HUES6 (cell line): ENCODE data around the gene OVOL2.

Source experiments
- H3K27ac ChIP-seq: 2 replicates; pipeline ENCODE4 v1.7.0; 2013; ENCODE audit warnings: low read depth, mild to moderate bottlenecking, low read length, inconsistent platforms
- H3K27me3 ChIP-seq: 2 replicates; pipeline ENCODE4 v1.6.1; 2013; ENCODE audit warnings: low read length; ENCODE audit not compliant: control insufficient read depth, insufficient read depth
- H3K36me3 ChIP-seq: 2 replicates; pipeline ENCODE4 v1.6.1; 2013; ENCODE audit warnings: low read length; ENCODE audit not compliant: control insufficient read depth, insufficient read depth
- H3K4me1 ChIP-seq: 2 replicates; pipeline ENCODE4 v1.6.1; 2013; ENCODE audit warnings: low read length; ENCODE audit not compliant: control insufficient read depth, insufficient read depth
- H3K4me3 ChIP-seq: 2 replicates; pipeline ENCODE4 v1.5.1; 2013; ENCODE audit warnings: low read depth, low read length
- H3K9ac ChIP-seq: one replicate; pipeline ENCODE4 v1.6.1; 2013; ENCODE audit warnings: mild to moderate bottlenecking, low read length
- H3K9me3 ChIP-seq: 2 replicates; pipeline ENCODE4 v1.6.1; 2013; ENCODE audit warnings: low read depth, low read length; ENCODE audit not compliant: control insufficient read depth, insufficient read depth

The OVOL2 gene

DNA sequence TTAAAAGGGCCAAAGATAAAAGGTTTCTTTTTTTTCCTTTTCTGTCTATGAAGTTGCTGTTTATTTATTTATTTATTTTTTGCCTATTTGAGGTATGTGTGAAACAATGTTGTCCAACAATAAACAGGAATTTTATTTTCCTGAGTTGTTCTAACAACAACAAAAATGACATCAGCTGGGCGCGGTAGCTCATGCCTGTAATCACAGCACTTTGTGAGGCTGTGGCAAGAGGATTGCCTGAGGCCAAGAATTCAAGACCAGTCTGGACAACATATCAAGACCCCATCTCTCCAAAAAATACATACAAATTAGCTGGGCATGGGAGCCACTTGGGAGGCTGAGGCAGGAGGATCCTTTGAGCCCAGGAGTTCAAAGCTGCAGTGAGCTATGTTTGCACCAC lies 44.8 kb downstream of the OVOL2 start:
- H3K27ac ChIP-seq: no peak overlapping the region
- H3K9ac ChIP-seq: no peak overlapping the region
- H3K4me1 ChIP-seq: no peaks in the 10 kb centered on the region
- H3K9me3 ChIP-seq: no peaks in the 10 kb centered on the region
- no peaks in the 10 kb centered on the region for H3K27me3 ChIP-seq
- no peak overlapping the region for H3K4me3 ChIP-seq
- no peaks in the 10 kb centered on the region for H3K36me3 ChIP-seq

DNA sequence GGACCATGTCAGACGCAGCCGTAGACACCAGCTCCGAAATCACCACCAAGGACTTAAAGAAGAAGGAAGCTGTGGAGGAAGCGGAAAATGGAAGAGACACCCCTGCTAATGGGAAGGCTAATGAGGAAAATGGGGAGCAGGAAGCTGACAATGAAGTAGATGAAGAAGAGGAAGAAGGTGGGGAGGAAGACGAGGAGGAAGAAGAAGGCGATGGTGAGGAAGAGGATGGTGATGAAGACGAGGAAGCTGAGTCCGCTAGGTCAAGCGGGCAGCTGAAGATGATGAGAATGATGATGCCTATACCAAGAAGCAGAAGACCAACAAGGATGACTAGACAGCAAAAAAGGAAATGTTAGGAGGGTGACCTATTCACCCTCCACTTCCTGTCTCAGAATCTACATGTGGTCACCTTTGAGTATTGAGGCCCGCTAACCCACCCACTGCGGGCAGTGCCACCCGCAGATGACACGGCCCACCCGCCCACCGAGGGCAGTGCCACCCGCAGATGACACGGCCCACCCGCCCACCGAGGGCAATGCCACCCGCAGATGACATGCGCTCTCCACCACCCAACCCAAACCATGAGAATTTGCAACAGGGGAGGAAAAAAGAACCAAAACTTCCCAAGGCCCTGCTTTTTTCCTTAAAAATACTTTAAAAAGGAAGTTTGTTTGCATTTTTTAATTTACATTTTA lies 45.6 kb downstream of the OVOL2 start:
- Histone ChIP-seq H3K27me3 (no peaks in the 10 kb centered on the region), H3K4me3 (no peak overlapping the region), H3K36me3 (no peaks in the 10 kb centered on the region), H3K9ac (no peak overlapping the region), H3K9me3 (no peaks in the 10 kb centered on the region), H3K27ac (no peak overlapping the region), H3K4me1 (0 out of 2 replicates have a peak, but pooled peaks cover 4% of the 10 kb centered on the region)

DNA sequence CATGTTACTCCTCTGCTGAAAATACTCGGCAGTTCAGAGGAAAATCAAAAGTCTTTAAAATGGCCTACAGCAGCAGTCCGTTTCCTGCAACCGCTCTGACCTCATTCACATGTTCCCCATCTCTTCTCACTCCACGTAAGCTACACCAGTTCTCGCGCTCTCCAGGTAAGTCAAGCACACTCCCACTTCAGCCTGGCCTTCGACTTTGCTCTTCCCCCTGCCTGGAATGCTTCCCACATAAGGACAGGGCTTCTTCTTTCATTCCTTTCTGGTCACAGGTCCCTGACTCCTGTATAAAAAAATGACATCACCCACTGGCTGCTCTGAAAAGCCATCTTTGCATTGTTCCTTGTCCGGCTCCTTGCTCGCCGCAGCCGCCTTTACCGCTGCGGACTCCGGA lies 46.2 kb downstream of the OVOL2 start:
- Histone ChIP-seq H3K4me3 (no peak overlapping the region), H3K9ac (no peak overlapping the region), H3K36me3 (no peaks in the 10 kb centered on the region), H3K27me3 (no peaks in the 10 kb centered on the region), H3K27ac (no peak overlapping the region), H3K4me1 (0 out of 2 replicates have a peak, but pooled peaks cover 4% of the 10 kb centered on the region), H3K9me3 (no peaks in the 10 kb centered on the region)

GRCh38 chr20:18009116-18009515 lies 48.6 kb downstream of the OVOL2 start:
- H3K4me1 ChIP-seq: peaks cover 12% of the 10 kb centered on the region; the same call in 1 of the 2 replicates
- H3K4me3 ChIP-seq: no peak overlapping the region
- H3K27ac ChIP-seq: no peak overlapping the region
- no peak overlapping the region for H3K9ac ChIP-seq
- H3K27me3 ChIP-seq: no peaks in the 10 kb centered on the region
- no peaks in the 10 kb centered on the region for H3K9me3 ChIP-seq
- H3K36me3 ChIP-seq: no peaks in the 10 kb centered on the region

GRCh38 chr20:18007534-18008292 lies 50.0 kb downstream of the OVOL2 start:
- Histone ChIP-seq H3K36me3 (no peaks in the 10 kb centered on the region), H3K9ac (no peak overlapping the region), H3K27ac (no peak overlapping the region), H3K27me3 (no peaks in the 10 kb centered on the region), H3K4me3 (no peak overlapping the region), H3K4me1 (peaks cover 15% of the 10 kb centered on the region; the same call in 1 of the 2 replicates), H3K9me3 (no peaks in the 10 kb centered on the region)

GRCh38 chr20:18006684-18007083 lies 51.0 kb downstream of the OVOL2 start:
- Histone ChIP-seq H3K36me3 (no peaks in the 10 kb centered on the region), H3K4me3 (no peak overlapping the region), H3K9ac (no peak overlapping the region), H3K9me3 (no peaks in the 10 kb centered on the region), H3K27ac (no peak overlapping the region), H3K27me3 (no peaks in the 10 kb centered on the region), H3K4me1 (peaks cover 17% of the 10 kb centered on the region; the same call in 1 of the 2 replicates)

GRCh38 chr20:18005990-18006364 lies 51.7 kb downstream of the OVOL2 start:
- no peak overlapping the region for H3K27ac ChIP-seq
- H3K4me3 ChIP-seq: no peak overlapping the region
- H3K4me1 ChIP-seq: peaks cover 20% of the 10 kb centered on the region; the same call in 1 of the 2 replicates
- no peaks in the 10 kb centered on the region for H3K9me3 ChIP-seq
- H3K36me3 ChIP-seq: no peaks in the 10 kb centered on the region
- no peaks in the 10 kb centered on the region for H3K27me3 ChIP-seq
- H3K9ac ChIP-seq: no peak overlapping the region

DNA sequence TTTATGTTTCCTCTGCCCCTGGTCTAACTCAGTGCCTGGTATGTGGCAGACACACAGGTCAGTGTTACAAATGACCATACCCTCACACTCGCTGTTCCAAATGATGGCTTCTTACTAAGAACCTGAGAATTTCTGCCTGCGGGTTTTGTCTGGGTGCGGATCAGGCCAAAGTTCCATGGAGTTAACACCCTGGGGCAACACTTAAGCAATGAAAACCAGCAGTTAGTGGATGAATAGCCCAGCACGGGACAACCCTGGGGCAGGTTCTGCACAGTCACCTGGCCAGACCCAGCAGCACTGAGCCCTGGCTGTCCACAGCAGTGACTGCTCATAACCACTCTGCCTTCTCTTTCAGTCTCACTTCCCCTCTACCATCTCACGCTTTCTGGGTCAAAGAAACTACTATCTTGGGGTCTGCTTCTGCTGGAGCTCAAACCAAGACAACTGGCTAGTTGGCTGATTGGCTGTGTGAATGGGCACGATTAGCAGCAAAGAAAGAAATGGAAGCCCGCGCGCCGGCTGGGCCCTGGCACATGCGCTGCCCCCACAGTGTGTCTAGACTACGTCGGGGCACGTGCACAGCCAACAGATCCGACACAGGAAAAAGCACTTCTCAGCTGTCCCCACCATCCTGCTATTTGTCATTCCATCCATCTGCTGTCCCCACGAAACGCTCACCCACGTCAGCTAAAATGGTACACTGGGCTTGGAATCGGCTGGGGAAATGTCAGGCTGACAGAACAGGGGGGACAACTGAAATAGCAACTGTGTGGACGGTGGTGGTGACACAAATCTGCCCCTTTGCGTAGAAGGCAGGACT lies 52.3 kb downstream of the OVOL2 start:
- no peak overlapping the region for H3K27ac ChIP-seq
- H3K27me3 ChIP-seq: no peaks in the 10 kb centered on the region
- no peak overlapping the region for H3K9ac ChIP-seq
- H3K4me1 ChIP-seq: peaks cover 20% of the 10 kb centered on the region; the same call in 1 of the 2 replicates
- no peak overlapping the region for H3K4me3 ChIP-seq
- H3K36me3 ChIP-seq: no peaks in the 10 kb centered on the region
- no peaks in the 10 kb centered on the region for H3K9me3 ChIP-seq

- Histone ChIP-seq H3K27me3 (no peaks in the 10 kb centered on the region), H3K4me1 (peaks cover 20% of the 10 kb centered on the region; the same call in 1 of the 2 replicates), H3K9ac (no peak overlapping the region), H3K36me3 (no peaks in the 10 kb centered on the region), H3K4me3 (no peak overlapping the region), H3K27ac (no peak overlapping the region), H3K9me3 (no peaks in the 10 kb centered on the region)
These were observed 53.2 kb downstream of the OVOL2 start for GRCh38 chr20:18004384-18005031.

DNA sequence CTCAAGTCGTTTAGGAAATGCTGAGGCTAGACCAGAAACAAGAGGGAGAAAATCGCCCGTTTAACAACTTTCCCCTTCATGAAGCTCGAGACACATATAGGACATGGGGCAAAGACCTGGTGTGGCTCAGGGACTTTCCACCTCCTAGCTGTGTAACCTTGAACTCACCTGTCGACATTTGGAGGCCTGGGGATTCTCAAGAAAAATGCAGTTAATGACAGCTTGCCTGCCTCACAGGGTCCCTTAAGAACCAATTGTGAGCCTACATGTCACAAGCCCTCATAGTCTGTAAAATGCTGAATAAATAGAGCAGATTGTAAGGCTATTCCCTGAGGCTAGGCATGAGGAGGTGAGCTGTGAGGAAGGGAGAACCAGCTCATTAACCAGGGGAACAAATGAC lies 53.8 kb downstream of the OVOL2 start:
- H3K9me3 ChIP-seq: no peaks in the 10 kb centered on the region
- H3K4me3 ChIP-seq: no peak overlapping the region
- H3K9ac ChIP-seq: no peak overlapping the region
- H3K27me3 ChIP-seq: no peaks in the 10 kb centered on the region
- H3K36me3 ChIP-seq: no peaks in the 10 kb centered on the region
- peaks cover 20% of the 10 kb centered on the region; the same call in 1 of the 2 replicates for H3K4me1 ChIP-seq
- H3K27ac ChIP-seq: no peak overlapping the region
